Heart right ventricle (tissue), 16 donors: ENCODE measurements around the gene LDHA. TPM values are rescaled to one million over a fixed set of nuclear protein-coding genes. Genes with fewer than 3 reads are reported as not detected.

Source experiments
- ATAC-seq, 8 donors: fragments of 200-7000 bp; cut with Tn5 transposase; one replicate each; pipeline ENCODE4 v1.9.1; 2020; ENCODE audit warnings: mild to moderate bottlenecking in 8 of 8, moderate library complexity in 8 of 8, moderate number of reproducible peaks in 1 of 8
- DNase-seq, 2 donors: peaks; one replicate each; pipeline ENCODE4 v3.0.0-alpha.2; 2020
- H3K27ac ChIP-seq, 10 donors: fragments of 200-600 bp; sonication (generic) in 2 of 10; one replicate each; pipeline versions ENCODE4 v1.5.0 to v1.8.0; 2020 to 2022; ENCODE audit warnings: mild to moderate bottlenecking in 3 of 10
- H3K27me3 ChIP-seq, 7 donors: fragments of 200-600 bp; one replicate each; pipeline ENCODE4 v1.8.0; 2021 to 2022; ENCODE audit warnings: mild to moderate bottlenecking in 2 of 7
- H3K36me3 ChIP-seq, 9 donors: fragments of 200-600 bp; sonication (generic) in 1 of 9; one replicate each; pipeline versions ENCODE4 v1.5.0 to v1.8.0; 2020 to 2022; ENCODE audit warnings: mild to moderate bottlenecking in 2 of 9
- H3K4me1 ChIP-seq, 9 donors: fragments of 200-600 bp; sonication (generic) in 1 of 9; one replicate each; pipeline versions ENCODE4 v1.5.0 to v1.8.0; 2020 to 2022; ENCODE audit warnings: mild to moderate bottlenecking in 4 of 9
- H3K4me3 ChIP-seq, 10 donors: fragments of 200-600 bp; sonication (generic) in 2 of 10; one replicate each; pipeline versions ENCODE4 v1.5.0 to v1.8.0; 2020 to 2022; ENCODE audit warnings: mild to moderate bottlenecking in 7 of 10, moderate library complexity in 2 of 10
- H3K9me3 ChIP-seq, 11 donors: fragments of 200-600 bp in 10 of 11; sonication (generic) in 2 of 11; one replicate each; pipeline versions ENCODE4 v1.5.0 to v1.8.0; 2013 to 2022; ENCODE audit warnings: mild to moderate bottlenecking in 2 of 11, control low read depth in 1 of 11, moderate library complexity in 1 of 11
- WGBS, 2 donors: extraction: QIAGEN DNeasy Blood & Tissue Kit; methylation state at CpG; one replicate each; pipeline ENCODE4 v1.1.7; 2013; ENCODE audit warnings: inconsistent platforms in 1 of 2; 5-methylcytosine and 5-hydroxymethylcytosine counted together
- intact Hi-C, 10 donors: fragments of 100-400 bp; cut with DNase I; formaldehyde crosslinking; loops; one replicate each; pipeline versions ENCODE4 v1.11.1 to v1.14.2; 2022
- polyA plus RNA-seq, 2 donors: library from polyadenylated mRNA; stranded (reverse); fragments of 200-250 nt; gene quantifications; one replicate each; pipeline ENCODE4 v1.2.3, GENCODE V29; 2013
- total RNA-seq, 10 donors: library from RNA; stranded (reverse); fragmentation: NEBNext Ultra II Directional in 3 of 10; extraction: Animal tissue kit (Norgen Biotek cat#: 25700) in 3 of 10; gene quantifications; one replicate each; pipeline versions ENCODE4 v1.2.1 to v1.2.4, GENCODE V29; 2021 to 2023
- TF ChIP-seq, protein P1 (sequence below), 9 donors: fragments of 200-600 bp; sonication (generic) in 2 of 9; IDR thresholded peaks; one replicate each; pipeline versions ENCODE4 v1.5.0 to v1.8.0; 2021 to 2022; ENCODE audit warnings: antibody characterized with exemption in 9 of 9, mild to moderate bottlenecking in 5 of 9, moderate library complexity in 1 of 9
- donor health status: Arrhythmogenic right ventricular cardiomyopathy.
- donor health status: ischemic (EF 13 %, LVEDD 7.1; RV severe dilation, severe dysfunction).
- donor health status: healthy with polysubstance abuse.
- donor health status: DM: no; HTN: yes; CAD: no.
- donor health status: DM: no; HTN: no; CAD: no.
- donor health status: ischemic (EF 25% LVEDD 6.9; RV normal size, moderate dysfunction).
- donor health status: ischemic (EF 25% LVEDD 5.7; RV mildly dilated, moderate dysfunction).
- donor health status: healthy.
- donor health status: DM: yes; HTN: yes; CAD: no.
- donor health status: Ischemic cardiomyopathy.
- donor health status: ischemic (EF 35%, LVEDD 5.7; RV mildly dilated, moderate dysfunction).
- donor health status: nonischemic (EF 11% LVEDD 7.7; RV severe dilation, severe dysfunction).
- donor health status: DM: yes; HTN: yes; CAD: no.
- donor health status: PGD.
- donor health status: ischemic (EF 29% LVEDD 5.4; RV normal size, mild dysfunction).
- donor health status: nonischemic (EF 23%, LVEDD 6.1; RV moderate dilation, normal function).

The LDHA gene
- total and polyA plus RNA-seq, 12 donors, result 121 to 918 (median 298) TPM

GRCh38 chr11:18408558-18409291 lies 14.4 kb downstream of the LDHA start:
- WGBS, 2 donors, result 92 to 93% methylated on average over 9 of the region's 9 CpGs
- intact Hi-C loops, result no loop called here
- peak in 2 of 8 donors; percentile 31 to 32 for ATAC-seq
- H3K27ac ChIP-seq, result no peak overlapping the region
- DNase-seq, result no peak
- H3K9me3 ChIP-seq, result no peaks in the 10 kb centered on the region
- peaks cover 0 to 4% (median 0%) of the 10 kb centered on the region in 9 donors for H3K4me1 ChIP-seq
- TF ChIP-seq, protein P1, sequence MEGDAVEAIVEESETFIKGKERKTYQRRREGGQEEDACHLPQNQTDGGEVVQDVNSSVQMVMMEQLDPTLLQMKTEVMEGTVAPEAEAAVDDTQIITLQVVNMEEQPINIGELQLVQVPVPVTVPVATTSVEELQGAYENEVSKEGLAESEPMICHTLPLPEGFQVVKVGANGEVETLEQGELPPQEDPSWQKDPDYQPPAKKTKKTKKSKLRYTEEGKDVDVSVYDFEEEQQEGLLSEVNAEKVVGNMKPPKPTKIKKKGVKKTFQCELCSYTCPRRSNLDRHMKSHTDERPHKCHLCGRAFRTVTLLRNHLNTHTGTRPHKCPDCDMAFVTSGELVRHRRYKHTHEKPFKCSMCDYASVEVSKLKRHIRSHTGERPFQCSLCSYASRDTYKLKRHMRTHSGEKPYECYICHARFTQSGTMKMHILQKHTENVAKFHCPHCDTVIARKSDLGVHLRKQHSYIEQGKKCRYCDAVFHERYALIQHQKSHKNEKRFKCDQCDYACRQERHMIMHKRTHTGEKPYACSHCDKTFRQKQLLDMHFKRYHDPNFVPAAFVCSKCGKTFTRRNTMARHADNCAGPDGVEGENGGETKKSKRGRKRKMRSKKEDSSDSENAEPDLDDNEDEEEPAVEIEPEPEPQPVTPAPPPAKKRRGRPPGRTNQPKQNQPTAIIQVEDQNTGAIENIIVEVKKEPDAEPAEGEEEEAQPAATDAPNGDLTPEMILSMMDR (IDR thresholded peaks at IDR 0.05), result no peak
- no peaks in the 10 kb centered on the region for H3K27me3 ChIP-seq
- no peak overlapping the region for H3K4me3 ChIP-seq
- H3K36me3 ChIP-seq, result peaks cover 5 to 55% (median 52%) of the 10 kb centered on the region in 9 donors

- TF ChIP-seq, protein P1 (IDR thresholded peaks at IDR 0.05), result no peak
- no peaks in the 10 kb centered on the region for H3K27me3 ChIP-seq
- H3K9me3 ChIP-seq, result no peaks in the 10 kb centered on the region
- peaks cover 0 to 4% (median 0%) of the 10 kb centered on the region in 9 donors for H3K4me1 ChIP-seq
- DNase-seq, result no peak
- no peak overlapping the region for H3K27ac ChIP-seq
- intact Hi-C loops, result no loop called here
- 68 to 70% methylated on average over 3 of the region's 3 CpGs for WGBS, 2 donors
- no peak for ATAC-seq
- no peak overlapping the region for H3K4me3 ChIP-seq
- no peaks in the 10 kb centered on the region for H3K36me3 ChIP-seq
Observed at GRCh38 chr11:18416459-18416858, 22.1 kb downstream of the LDHA start.

GRCh38 chr11:18419040-18419439 lies 24.7 kb downstream of the LDHA start:
- no peaks in the 10 kb centered on the region for H3K9me3 ChIP-seq
- TF ChIP-seq, protein P1 (IDR thresholded peaks at IDR 0.05), result no peak

GRCh38 chr11:18420067-18420466 lies 25.7 kb downstream of the LDHA start:
- 89 to 99% methylated on average over 2 of the region's 2 CpGs for WGBS, 2 donors
- Histone ChIP-seq H3K27ac (no peak overlapping the region), H3K9me3 (no peaks in the 10 kb centered on the region), H3K36me3 (no peaks in the 10 kb centered on the region), H3K27me3 (no peaks in the 10 kb centered on the region), H3K4me3 (no peak overlapping the region), H3K4me1 (no peaks in the 10 kb centered on the region)
- DNase-seq (no peak), ATAC-seq (no peak)
- intact Hi-C loops, result no loop called here
- TF ChIP-seq, protein P1 (IDR thresholded peaks at IDR 0.05), result no peak

More at GRCh38 chr11:18419040-18419439, 24.7 kb downstream of the LDHA start:
- H3K4me3 ChIP-seq, result no peak overlapping the region
- intact Hi-C loops, result no loop called here
- no peaks in the 10 kb centered on the region for H3K4me1 ChIP-seq
- ATAC-seq (no peak), DNase-seq (no peak)
- H3K36me3 ChIP-seq, result no peaks in the 10 kb centered on the region
- H3K27ac ChIP-seq, result no peak overlapping the region
- H3K27me3 ChIP-seq, result no peaks in the 10 kb centered on the region
- WGBS, 2 donors, result 89 to 96% methylated on average over 2 of the region's 2 CpGs
